Right lobe of liver (tissue), 4 donors: ENCODE results near the gene FOSL2.

Experiments used
- POLR2A ChIP-seq: fragments of 450-650 bp; IDR thresholded peaks from one replicate; pipeline ENCODE4 v1.6.1; 2017; ENCODE audit warnings: antibody characterized with exemption, mild to moderate bottlenecking
- TF ChIP-seq, protein P1 (sequence below), 4 donors: fragments of 200-600 bp in 3 of 4; fragments of 450-650 bp in 1 of 4; IDR thresholded peaks; one replicate each; pipeline versions ENCODE4 v1.5.1 to v1.8.0; 2016 to 2022; ENCODE audit warnings: antibody characterized with exemption in 4 of 4, mild to moderate bottlenecking in 2 of 4
- donor health status: DM: no; HTN: no; CAD: no.
- donor health status: DM: no; HTN: no; CAD: no.
- donor health status: DM: no; HTN: yes; CAD: no.

DNA sequence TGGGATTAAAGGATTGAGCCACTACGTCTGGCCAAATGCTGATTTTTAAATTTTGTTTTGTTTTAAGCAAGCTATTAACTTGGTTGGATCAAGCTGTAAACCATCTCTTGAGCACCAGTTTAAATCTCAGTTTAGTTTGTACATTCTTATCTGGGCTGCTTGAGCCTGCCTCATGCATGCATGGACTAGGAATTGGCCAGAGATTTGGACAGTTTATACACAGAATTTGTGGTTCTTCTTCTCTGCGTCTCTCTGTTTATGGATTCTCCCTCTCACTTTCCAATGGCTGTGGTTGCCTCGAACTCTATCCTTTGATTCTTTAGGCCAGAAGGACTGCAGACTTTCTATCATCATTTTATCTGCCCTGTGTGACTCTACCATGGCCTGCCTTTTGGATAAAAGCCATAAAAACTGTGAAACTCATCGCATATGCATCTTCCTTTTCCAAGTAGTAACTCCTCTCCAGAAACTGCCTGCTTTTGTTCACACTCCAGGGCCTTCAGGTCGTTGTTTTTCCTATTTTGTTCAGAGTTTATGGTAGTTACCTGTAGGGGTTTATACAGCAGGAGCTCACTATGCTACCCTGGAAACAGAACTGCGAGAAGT, 70.7 kb downstream of the FOSL2 start:
- TF ChIP-seq, protein P1, sequence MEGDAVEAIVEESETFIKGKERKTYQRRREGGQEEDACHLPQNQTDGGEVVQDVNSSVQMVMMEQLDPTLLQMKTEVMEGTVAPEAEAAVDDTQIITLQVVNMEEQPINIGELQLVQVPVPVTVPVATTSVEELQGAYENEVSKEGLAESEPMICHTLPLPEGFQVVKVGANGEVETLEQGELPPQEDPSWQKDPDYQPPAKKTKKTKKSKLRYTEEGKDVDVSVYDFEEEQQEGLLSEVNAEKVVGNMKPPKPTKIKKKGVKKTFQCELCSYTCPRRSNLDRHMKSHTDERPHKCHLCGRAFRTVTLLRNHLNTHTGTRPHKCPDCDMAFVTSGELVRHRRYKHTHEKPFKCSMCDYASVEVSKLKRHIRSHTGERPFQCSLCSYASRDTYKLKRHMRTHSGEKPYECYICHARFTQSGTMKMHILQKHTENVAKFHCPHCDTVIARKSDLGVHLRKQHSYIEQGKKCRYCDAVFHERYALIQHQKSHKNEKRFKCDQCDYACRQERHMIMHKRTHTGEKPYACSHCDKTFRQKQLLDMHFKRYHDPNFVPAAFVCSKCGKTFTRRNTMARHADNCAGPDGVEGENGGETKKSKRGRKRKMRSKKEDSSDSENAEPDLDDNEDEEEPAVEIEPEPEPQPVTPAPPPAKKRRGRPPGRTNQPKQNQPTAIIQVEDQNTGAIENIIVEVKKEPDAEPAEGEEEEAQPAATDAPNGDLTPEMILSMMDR (IDR thresholded peaks at IDR 0.05), result no peak
- no peak for TF ChIP-seq POLR2A
